ENCODE data around the gene SLC25A23. TPM values are rescaled to one million over a fixed set of nuclear protein-coding genes. Genes with fewer than 3 reads are reported as not detected.

SLC25A23 gene
- total RNA-seq (2012; rRNA removed) = 7.0 and 7.8 TPM in 2 replicates
- 7.6 and 8.2 TPM in 2 replicates for polyA plus RNA-seq (2012; rRNA removed)
- polyA plus RNA-seq (2012; cell fraction: cytosol; rRNA removed) = 10.1 and 15.8 TPM in 2 replicates
- polyA plus RNA-seq (2012; cell fraction: nucleus; rRNA removed; ENCODE audit: low replicate concordance) = 9.0 and 17.1 TPM in 2 replicates
- Bru-seq, nascent RNA = percentile 43 among the genes with signal in this experiment
- BruChase-seq, experiment 1, labeled RNA remaining after a 6-hour chase = percentile 55 among the genes with signal in this experiment
- BruChase-seq, experiment 2, labeled RNA remaining after a 2-hour chase = percentile 43 among the genes with signal in this experiment
- long read RNA-seq, partial matches to known transcripts = 3 of 19 reads
- long read RNA-seq, other reads (novel, unspliced or antisense) = 16 of 19 reads

DNA sequence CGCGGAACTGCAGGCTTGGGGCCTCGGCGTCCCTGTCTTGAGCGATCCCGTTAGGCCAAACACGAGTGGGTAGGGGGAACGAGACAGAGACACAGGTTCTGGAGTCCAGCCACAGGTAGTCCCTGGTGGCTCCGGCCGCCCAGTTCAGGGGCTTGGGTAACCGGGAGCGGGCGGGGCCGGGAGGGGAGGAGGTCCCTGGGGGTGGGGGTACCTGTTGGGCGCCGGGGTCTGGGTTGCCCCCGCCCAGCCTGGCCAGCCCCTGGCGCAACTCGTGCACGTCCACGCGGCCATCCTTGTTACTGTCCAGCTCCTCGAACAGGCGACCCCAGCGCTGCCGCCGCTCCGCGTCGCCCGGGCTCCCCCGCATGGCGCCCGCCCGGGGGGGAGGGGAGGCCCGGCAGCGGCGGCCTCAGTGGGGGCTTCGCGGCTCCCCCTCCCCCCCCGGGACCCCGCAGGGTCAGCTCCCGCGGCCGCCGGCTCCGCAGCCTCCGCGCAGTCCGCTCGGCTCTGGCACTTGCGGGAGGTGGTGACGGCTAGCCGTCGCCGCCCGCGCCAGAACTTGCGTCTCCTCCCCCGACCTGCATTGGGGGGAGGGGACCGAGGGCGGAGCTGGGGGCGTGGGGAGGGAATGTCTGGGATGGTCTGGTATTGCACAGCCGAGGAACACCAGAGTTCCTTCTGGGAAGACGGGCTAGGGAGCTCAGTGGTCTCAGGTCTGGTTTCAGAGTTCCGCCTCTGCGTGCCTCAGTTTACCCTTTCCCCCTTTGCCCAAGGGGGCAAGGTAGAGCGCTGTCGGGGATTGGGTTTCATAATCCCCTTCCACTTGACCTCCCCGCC is at the start of gene SLC25A23:
SLC25A23 (minus strand) TSS at position 531 of the 837 bp plus-strand sequence; CDS start at position 367, 164 bp downstream.
- Histone ChIP-seq H3K4me1 (ENCODE audit: control insufficient read depth, insufficient read depth, low read length) (peaks cover 3% of the 10 kb centered on the region; the same call in 1 of the 2 replicates), H3K9me1 (ENCODE audit: insufficient read depth, low read length) (no peaks in the 10 kb centered on the region; the same call in 1 of the 2 replicates), H4K8ac (ENCODE audit: low read depth in 2 of 2, low read length in 2 of 2) (peak within 1 kb of the TSS in 1 of 2 experiments; percentile 59; a peak in 1 of 4 replicates), H3K4me2 (ENCODE audit: low read depth, low read length) (peak within 1 kb of the TSS; percentile 96), H4K20me1 (ENCODE audit: insufficient read depth, low read length) (no peaks in the 10 kb centered on the region), H3K56ac (ENCODE audit: extremely low read depth, insufficient read depth, low read length) (no peak within 1 kb of the TSS), H3K9me3 (ENCODE audit: control insufficient read depth, insufficient read depth, low read length) (peaks cover 2% of the 10 kb centered on the region; the same call in 1 of the 2 replicates), H2BK15ac (ENCODE audit: low read depth, low read length) (no peak within 1 kb of the TSS; the same call in 2 of the 3 replicates), H3K14ac (replicated peaks; ENCODE audit: low read depth, low read length) (no peak within 1 kb of the TSS), H3K4me3 (ENCODE audit: insufficient read depth, low read depth, low read length) (peak within 1 kb of the TSS; percentile 61), H2AK9ac (replicated peaks; ENCODE audit: low read depth, low read length, poor library complexity) (peak within 1 kb of the TSS; percentile 52), H4K91ac (ENCODE audit: insufficient read depth, low read depth, low read length) (no peak within 1 kb of the TSS; the same call in 1 of the 2 replicates), H3K27ac (ENCODE audit: insufficient read depth, low read length) (peak within 1 kb of the TSS; percentile 4; the same call in 1 of the 2 replicates), H3K9ac (ENCODE audit: low read depth, low read length) (peak within 1 kb of the TSS; percentile 27), H2BK120ac (ENCODE audit: low read depth, low read length) (0 out of 2 replicates have a peak within 1 kb of the TSS, but pooled peaks have one; percentile 55), H3K18ac (ENCODE audit: low read depth, low read length) (no peak within 1 kb of the TSS; the same call in 1 of the 2 replicates), H3K36me3 (ENCODE audit: control insufficient read depth, insufficient read depth, low read length) (peaks cover 2% of the 10 kb centered on the region; the same call in 1 of the 2 replicates), H3K4ac (ENCODE audit: low read depth, low read length) (no peak within 1 kb of the TSS), H2BK20ac (ENCODE audit: low read depth, low read length) (no peak within 1 kb of the TSS), H2BK5ac (ENCODE audit: low read depth, low read length, poor library complexity, severe bottlenecking) (no peak within 1 kb of the TSS), H2AK5ac (ENCODE audit: low read depth, low read length) (0 out of 2 replicates have a peak within 1 kb of the TSS, but pooled peaks have one; percentile 12), H3K27me3 (ENCODE audit: control insufficient read depth, insufficient read depth, low read length) (peaks cover 10% of the 10 kb centered on the region), H4K5ac (ENCODE audit: low read depth, low read length) (no peak within 1 kb of the TSS), H3K23ac (ENCODE audit: low read depth, low read length) (no peak within 1 kb of the TSS), H3K79me1 (ENCODE audit: low read depth in 1 of 2, low read length in 2 of 2) (peaks cover 0 to 3% of the 10 kb centered on the region in 2 experiments; a peak in 1 of 4 replicates), H2AFZ (replicated peaks; ENCODE audit: low read length, poor library complexity) (peak within 1 kb of the TSS; percentile 98)
- CTCF ChIA-PET = no interaction called here
- POLR2A ChIA-PET (ENCODE audit: unreplicated experiment) = no interaction called here
- BruUV-seq (replicated peaks) = no TSS peak
- intact Hi-C loops (cut with micrococcal nuclease) (loop anchor here (1.0 to 10.0 kb wide), 3 partner anchors 278 to 665 kb away; partner anchors contain the start of genes DUS3L and GPR108), dilution Hi-C loops (cut with HindIII; ENCODE audit: low sequenced_read_pairs, unreplicated experiment) (no loop called here), in situ Hi-C loops (cut with MboI; ENCODE audit: low sequenced_read_pairs) (no loop called here)
- peak; percentile 64 for DNase-seq
- peak; percentile 81 for ATAC-seq (ENCODE audit: low read depth)
- WGBS, 2 experiments (ENCODE audit: extremely low coverage in 2 of 2, insufficient read length in 1 of 2) = 0% methylated on average over 13 of the region's 70 CpGs; no CpG with 5 or more reads in 1 of the 2 experiments
- TF ChIP-seq POLR2A (IDR thresholded peaks at IDR 0.05; ENCODE audit: low read depth, low read length) = no peak
- no peak for TF ChIP-seq BHLHE40 (IDR thresholded peaks at IDR 0.05; ENCODE audit: low read depth, low read length)
- TF ChIP-seq MAZ (IDR thresholded peaks at IDR 0.05; ENCODE audit: borderline replicate concordance, low read depth, low read length) = no peak
- no peak for TF ChIP-seq ELK1 (IDR thresholded peaks at IDR 0.05; ENCODE audit: borderline replicate concordance, low read depth, low read length)
